SK-N-SH (cell line): ENCODE measurements around the gene SSRP1. TPM values are rescaled to one million over a fixed set of nuclear protein-coding genes. Genes with fewer than 3 reads are reported as not detected.
"Not testable (repeated sequence)": the region's sequence is repeated elsewhere in the genome, so short reads cannot be mapped to it uniquely, and the experiment has no call there.

ENCODE experiments used
- CTCF ChIA-PET: fragments of 300-600, 350-600 bp; formaldehyde crosslinking; extraction: SDS; loops from one replicate; lab custom pipeline; 2021; lab: Yijun Ruan, JAX
- POLR2A ChIA-PET: fragments of 350-600 bp; sonication (Branson Sonifier 250); formaldehyde crosslinking; extraction: SDS; loops from one replicate; lab custom pipeline; 2020; ENCODE audit warnings: antibody characterized with exemption, inconsistent platforms; lab: Yijun Ruan, JAX
- DNase-seq: peaks from one replicate; pipeline ENCODE4 v3.0.0; 2012
- H2AFZ ChIP-seq: fragments of 200-600 bp; sonication (generic); 2 replicates; pipeline ENCODE4 v1.8.1; 2016; ENCODE audit warnings: antibody characterized with exemption, mild to moderate bottlenecking, low read depth
- H3F3A ChIP-seq: fragments of 200-600 bp; sonication (generic); replicated peaks from 2 replicates; pipeline ENCODE3; 2016; ENCODE audit warnings: antibody characterized with exemption, mild to moderate bottlenecking; ENCODE audit not compliant: insufficient read depth
- H3K27ac ChIP-seq, 2 experiments: fragments of 200-500 bp in 1 of 2; fragments of 200-600 bp in 1 of 2; sonication (Bioruptor generic) in 1 of 2; sonication (generic), shearing (Covaris generic) in 1 of 2; 2 replicates each; pipeline versions ENCODE4 v1.5.1 to v1.6.1; 2014 to 2016; ENCODE audit warnings: low read depth in 2 of 2, inconsistent platforms in 1 of 2, low read length in 1 of 2, mild to moderate bottlenecking in 1 of 2, mixed read lengths in 1 of 2
- H3K27me3 ChIP-seq: fragments of 200-600 bp; sonication (generic), shearing (Covaris generic); 2 replicates; pipeline ENCODE4 v1.6.1; 2016; ENCODE audit warnings: mixed run types; ENCODE audit not compliant: insufficient read depth
- H3K36me3 ChIP-seq, 2 experiments: fragments of 200-500 bp in 1 of 2; fragments of 200-600 bp in 1 of 2; sonication (Bioruptor generic) in 1 of 2; sonication (generic) in 1 of 2; replicated peaks in 1 of 2; 2 replicates each; pipeline versions ENCODE3 to v1.5.1; 2014 to 2016; ENCODE audit warnings: low read length in 1 of 2, mild to moderate bottlenecking in 1 of 2; ENCODE audit not compliant: insufficient read depth in 2 of 2, control insufficient read depth in 1 of 2
- H3K4me1 ChIP-seq, 2 experiments: fragments of 200-500 bp in 1 of 2; fragments of 200-600 bp in 1 of 2; sonication (Bioruptor generic) in 1 of 2; sonication (generic), shearing (Covaris generic) in 1 of 2; 2 replicates each; pipeline versions ENCODE4 v1.5.1 to v1.6.1; 2014 to 2016; ENCODE audit warnings: low read depth in 1 of 2, low read length in 1 of 2, mixed run types in 1 of 2; ENCODE audit not compliant: insufficient read depth in 2 of 2, control insufficient read depth in 1 of 2
- H3K4me2 ChIP-seq: fragments of 200-600 bp; sonication (generic), shearing (Covaris generic); 2 replicates; pipeline ENCODE4 v1.6.1; 2017; ENCODE audit warnings: mixed run types
- H3K4me3 ChIP-seq, 2 experiments: fragments of 200-500 bp in 1 of 2; fragments of 200-600 bp in 1 of 2; sonication (Bioruptor generic) in 1 of 2; sonication (generic), shearing (Covaris generic) in 1 of 2; 2 replicates each; pipeline versions ENCODE4 v1.5.1 to v1.8.1; 2014 to 2016; ENCODE audit warnings: low read depth in 2 of 2, inconsistent platforms in 1 of 2, low read length in 1 of 2, mild to moderate bottlenecking in 1 of 2, mixed read lengths in 1 of 2, moderate library complexity in 1 of 2
- H3K79me2 ChIP-seq: fragments of 200-600 bp; sonication (generic); 2 replicates; pipeline ENCODE4 v1.8.1; 2017; ENCODE audit warnings: mild to moderate bottlenecking; ENCODE audit not compliant: insufficient read depth
- H3K9ac ChIP-seq: fragments of 200-600 bp; sonication (generic); 2 replicates; pipeline ENCODE4 v1.6.1; 2017; ENCODE audit warnings: mixed run types
- H3K9me2 ChIP-seq: fragments of 200-600 bp; sonication (generic); 2 replicates; pipeline ENCODE4 v1.6.1; 2017; ENCODE audit warnings: mixed run types
- H3K9me3 ChIP-seq: fragments of 200-600 bp; sonication (generic); 2 replicates; pipeline ENCODE4 v1.6.1; 2017; ENCODE audit warnings: mixed run types, mild to moderate bottlenecking, moderate library complexity
- H4K20me1 ChIP-seq: fragments of 200-600 bp; sonication (generic); 2 replicates; pipeline ENCODE4 v1.6.1; 2017; ENCODE audit warnings: mild to moderate bottlenecking, mixed run types; ENCODE audit not compliant: insufficient read depth
- EP300 ChIP-seq, 2 experiments: IDR thresholded peaks; 2 replicates each; pipeline versions ENCODE4 v1.4.0 to v1.6.1; 2012; ENCODE audit warnings: borderline replicate concordance in 1 of 2, low read depth in 1 of 2, low read length in 1 of 2
- FOSL2 ChIP-seq: IDR thresholded peaks from 2 replicates; pipeline ENCODE4 v1.4.0; 2012; ENCODE audit warnings: low read depth, mild to moderate bottlenecking, moderate library complexity, borderline replicate concordance
- FOXJ3 ChIP-seq: sonication (generic); formaldehyde crosslinking; IDR thresholded peaks from 2 replicates; pipeline ENCODE4 v1.5.1; 2020; ENCODE audit warnings: mild to moderate bottlenecking, missing genetic modification reagents
- JUND ChIP-seq: IDR thresholded peaks from 2 replicates; pipeline ENCODE4 v1.4.0; 2012
- MXI1 ChIP-seq: IDR thresholded peaks from 2 replicates; pipeline ENCODE4 v1.6.1; 2012; ENCODE audit warnings: mild to moderate bottlenecking, low read depth, low read length, improper control_type of control experiment
- RAD21 ChIP-seq: IDR thresholded peaks from 2 replicates; pipeline ENCODE4 v1.6.1; 2012; ENCODE audit warnings: mild to moderate bottlenecking, low read length
- REST ChIP-seq: IDR thresholded peaks from 2 replicates; pipeline ENCODE4 v1.6.1; 2012; ENCODE audit warnings: mild to moderate bottlenecking, low read depth, low read length, moderate library complexity
- RXRA ChIP-seq: IDR thresholded peaks from 2 replicates; pipeline ENCODE4 v1.4.0; 2012; ENCODE audit warnings: low read depth, mild to moderate bottlenecking, borderline replicate concordance
- SIN3A ChIP-seq: IDR thresholded peaks from 2 replicates; pipeline ENCODE4 v1.6.1; 2012; ENCODE audit warnings: low read depth, mild to moderate bottlenecking, low read length, moderate library complexity, borderline replicate concordance
- SMC3 ChIP-seq: IDR thresholded peaks from 2 replicates; pipeline ENCODE4 v1.6.1; 2012; ENCODE audit warnings: low read depth, low read length, improper control_type of control experiment
- TCF12 ChIP-seq: IDR thresholded peaks from 2 replicates; pipeline ENCODE4 v1.4.0; 2012
- TEAD4 ChIP-seq: IDR thresholded peaks from 2 replicates; pipeline ENCODE4 v1.4.0; 2012; ENCODE audit warnings: mild to moderate bottlenecking, borderline replicate concordance; ENCODE audit not compliant: insufficient read depth
- YY1 ChIP-seq: IDR thresholded peaks from 2 replicates; pipeline ENCODE4 v1.4.0; 2012; ENCODE audit warnings: low read depth, mild to moderate bottlenecking
- WGBS: methylation state at CpG from one replicate; pipeline ENCODE4 v1.1.6; 2017; ENCODE audit warnings: low lambda C conversion rate; 5-methylcytosine and 5-hydroxymethylcytosine counted together
- polyA plus RNA-seq, 3 experiments: library from polyadenylated mRNA; depleted of rRNA; stranded (reverse); fragments of >200 nt; gene quantifications; 2 replicates each; pipeline ENCODE4 v1.2.3, GENCODE V29; 2012
- TF ChIP-seq, protein P1 (sequence below): IDR thresholded peaks from 2 replicates; pipeline ENCODE4 v1.4.0; 2012; ENCODE audit warnings: low read depth, borderline replicate concordance

SSRP1 gene
- polyA plus RNA-seq, 1 of the 3 experiments (the other 2 are of a cell fraction), result 137 TPM

GRCh38 chr11:57297221-57297620 is 38.5 kb downstream of the SSRP1 start:
- H3K9ac ChIP-seq, result no peak overlapping the region
- H3K27me3 ChIP-seq, result no peaks in the 10 kb centered on the region
- H3K9me3 ChIP-seq, result no peaks in the 10 kb centered on the region
- no peaks in the 10 kb centered on the region for H3K9me2 ChIP-seq
- no peaks in the 10 kb centered on the region for H3K79me2 ChIP-seq
- TF ChIP-seq FOXJ3 (CRISPR knock-in tag) (no peak), SMC3 (no peak), MXI1 (no peak), REST (no peak), EP300 (IDR thresholded peaks at IDR 0.05; ENCODE audit: borderline replicate concordance in 1 of 2, low read depth in 1 of 2, low read length in 1 of 2) (no peak), TCF12 (no peak), JUND (no peak), TEAD4 (no peak), YY1 (no peak), SIN3A (no peak), RAD21 (no peak), FOSL2 (no peak), RXRA (no peak)
- TF ChIP-seq, protein P1, sequence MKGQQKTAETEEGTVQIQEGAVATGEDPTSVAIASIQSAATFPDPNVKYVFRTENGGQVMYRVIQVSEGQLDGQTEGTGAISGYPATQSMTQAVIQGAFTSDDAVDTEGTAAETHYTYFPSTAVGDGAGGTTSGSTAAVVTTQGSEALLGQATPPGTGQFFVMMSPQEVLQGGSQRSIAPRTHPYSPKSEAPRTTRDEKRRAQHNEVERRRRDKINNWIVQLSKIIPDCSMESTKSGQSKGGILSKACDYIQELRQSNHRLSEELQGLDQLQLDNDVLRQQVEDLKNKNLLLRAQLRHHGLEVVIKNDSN, result no peak
- TF ChIP-seq, all 33 proteins: peak for 0
- Histone ChIP-seq H4K20me1 (no peaks in the 10 kb centered on the region), H3K27ac (no peak overlapping the region), H3K36me3 (peaks cover 38 to 42% of the 10 kb centered on the region in 2 experiments), H2AFZ (no peak overlapping the region), H3F3A (peaks cover 10% of the 10 kb centered on the region), H3K4me3 (no peak overlapping the region), H3K4me1 (peaks cover 0 to 12% of the 10 kb centered on the region in 2 experiments; a peak in 2 of 4 replicates), H3K4me2 (no peak overlapping the region)
- CTCF ChIA-PET, result no interaction called here
- 79% methylated on average over 2 of the region's 2 CpGs for WGBS
- POLR2A ChIA-PET, result interaction anchor here (0.9 kb wide), 1 partner anchor 27 kb away, joined by 3 read pairs; no protein-coding TSS in a partner anchor
- no peak for DNase-seq

DNA sequence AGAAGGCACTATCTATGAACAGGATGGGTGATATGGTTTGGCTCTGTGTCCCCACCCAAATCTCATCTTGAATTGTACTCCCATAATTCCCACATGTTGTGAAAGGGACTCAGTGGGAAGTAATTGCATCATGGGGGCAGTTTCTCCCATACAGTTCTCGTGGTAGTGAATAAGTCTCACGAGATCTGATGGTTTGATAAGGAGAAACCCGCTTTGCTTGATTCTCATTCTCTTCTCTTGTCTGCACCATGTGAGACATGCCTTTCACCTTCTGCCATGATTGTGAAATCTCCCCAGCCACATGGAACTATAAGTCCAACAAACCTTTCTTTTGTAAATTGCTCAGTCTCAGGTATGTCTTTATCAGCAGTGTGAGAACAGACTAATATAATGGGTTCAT is 39.5 kb downstream of the SSRP1 start:
- CTCF ChIA-PET, H3K27ac ChIP-seq, H3F3A ChIP-seq, H3K9ac ChIP-seq, H3K9me3 ChIP-seq, H3K27me3 ChIP-seq, H3K9me2 ChIP-seq, H3K4me2 ChIP-seq, DNase-seq, H3K79me2 ChIP-seq, POLR2A ChIA-PET, H4K20me1 ChIP-seq, H3K4me3 ChIP-seq, H2AFZ ChIP-seq: not testable (repeated sequence)
- H3K4me1 ChIP-seq, result peaks cover 0 to 12% of the 10 kb centered on the region in 2 experiments; a peak in 2 of 4 replicates
- peaks cover 27 to 34% of the 10 kb centered on the region in 2 experiments for H3K36me3 ChIP-seq
- 94% methylated on average over 3 of the region's 3 CpGs for WGBS
